ENCODE results near the gene SDK2.

DNA sequence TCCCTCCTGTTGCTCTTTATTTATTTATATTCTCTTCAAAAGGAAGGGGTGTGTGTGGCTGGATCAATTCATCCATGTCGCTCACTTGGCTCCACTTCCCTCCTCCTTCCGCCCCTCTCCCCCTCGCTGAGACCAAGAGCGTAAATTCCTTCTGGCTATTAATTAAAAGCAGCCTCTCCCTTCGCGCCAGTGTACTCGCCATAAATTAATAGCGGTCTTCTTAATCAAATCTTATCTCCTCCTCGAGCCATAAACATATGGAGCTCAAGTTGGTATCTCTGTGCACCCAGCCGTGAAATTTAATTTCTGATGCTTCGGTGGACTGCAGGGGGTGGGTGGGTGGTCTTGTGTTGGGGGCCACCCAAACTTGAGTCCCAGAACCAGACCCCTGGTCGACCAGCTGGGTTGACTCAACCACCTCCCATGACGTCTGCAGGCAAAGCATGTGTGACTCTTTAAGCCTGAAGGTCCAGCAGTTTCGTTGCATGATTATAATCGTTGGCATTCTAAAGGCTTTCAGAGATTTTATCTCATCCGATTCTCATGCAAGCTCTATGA lies 57.9 kb downstream of the SDK2 start:
- no peak for TF ChIP-seq POLR2A (IDR thresholded peaks at IDR 0.05)
- TF ChIP-seq, protein P1, sequence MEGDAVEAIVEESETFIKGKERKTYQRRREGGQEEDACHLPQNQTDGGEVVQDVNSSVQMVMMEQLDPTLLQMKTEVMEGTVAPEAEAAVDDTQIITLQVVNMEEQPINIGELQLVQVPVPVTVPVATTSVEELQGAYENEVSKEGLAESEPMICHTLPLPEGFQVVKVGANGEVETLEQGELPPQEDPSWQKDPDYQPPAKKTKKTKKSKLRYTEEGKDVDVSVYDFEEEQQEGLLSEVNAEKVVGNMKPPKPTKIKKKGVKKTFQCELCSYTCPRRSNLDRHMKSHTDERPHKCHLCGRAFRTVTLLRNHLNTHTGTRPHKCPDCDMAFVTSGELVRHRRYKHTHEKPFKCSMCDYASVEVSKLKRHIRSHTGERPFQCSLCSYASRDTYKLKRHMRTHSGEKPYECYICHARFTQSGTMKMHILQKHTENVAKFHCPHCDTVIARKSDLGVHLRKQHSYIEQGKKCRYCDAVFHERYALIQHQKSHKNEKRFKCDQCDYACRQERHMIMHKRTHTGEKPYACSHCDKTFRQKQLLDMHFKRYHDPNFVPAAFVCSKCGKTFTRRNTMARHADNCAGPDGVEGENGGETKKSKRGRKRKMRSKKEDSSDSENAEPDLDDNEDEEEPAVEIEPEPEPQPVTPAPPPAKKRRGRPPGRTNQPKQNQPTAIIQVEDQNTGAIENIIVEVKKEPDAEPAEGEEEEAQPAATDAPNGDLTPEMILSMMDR (IDR thresholded peaks at IDR 0.05): no peak
